ENCODE data around the gene ZNF569.

Gene ZNF569

GRCh38 chr19:37361994-37362393 is 105.2 kb downstream of the ZNF569 start:
- H3K4me3 ChIP-seq (ENCODE audit: control insufficient read depth, low read depth, low read length), result no peak overlapping the region
- DNase-seq (ENCODE audit: low read depth), result peak; percentile 52
- TF ChIP-seq CTCF (conservative IDR thresholded peaks at IDR 0.05; ENCODE audit: control insufficient read depth, insufficient read depth, low read depth, low read length), result no peak
